ENCODE measurements around the gene DTNA. TPM values are rescaled to one million over a fixed set of nuclear protein-coding genes. Genes with fewer than 3 reads are reported as not detected.
A peak's percentile ranks its signal among the peaks of the same experiment; 100 is the strongest.

DTNA gene
- polyA plus RNA-seq, 1 donor from 2014 or later: 53.9 TPM

- TF ChIP-seq MXI1 (conservative IDR thresholded peaks at IDR 0.05; ENCODE audit: poor library complexity, severe bottlenecking): no peak
- TF ChIP-seq EP300 (conservative IDR thresholded peaks at IDR 0.05; ENCODE audit: poor library complexity, severe bottlenecking): no peak
- TF ChIP-seq REST (IDR thresholded peaks at IDR 0.05; ENCODE audit: borderline replicate concordance): no peak
- no peak for TF ChIP-seq SMC3 (conservative IDR thresholded peaks at IDR 0.05; ENCODE audit: poor library complexity)
- TF ChIP-seq CTCF (IDR thresholded peaks at IDR 0.05; ENCODE audit: poor library complexity, severe bottlenecking): no peak
- no peak for TF ChIP-seq RAD21 (conservative IDR thresholded peaks at IDR 0.05)
- TF ChIP-seq TAF1 (IDR thresholded peaks at IDR 0.05; ENCODE audit: low read depth): no peak
- TF ChIP-seq EZH2 (IDR thresholded peaks at IDR 0.05; ENCODE audit: borderline replicate concordance, insufficient read depth, low read length, poor library complexity, severe bottlenecking): no peak
- Histone ChIP-seq H3K4me3 (ENCODE audit: low read length) (no peak overlapping the region), H2AFZ (ENCODE audit: low read depth, low read length) (no peak overlapping the region), H3K9me3 (ENCODE audit: low read length) (no peaks in the 10 kb centered on the region), H3K27me3 (ENCODE audit: insufficient read depth, low read depth, low read length) (no peaks in the 10 kb centered on the region), H3K9ac (ENCODE audit: low read length) (no peak overlapping the region), H3K79me2 (replicated peaks; ENCODE audit: insufficient read depth, low read length) (no peaks in the 10 kb centered on the region), H4K20me1 (ENCODE audit: insufficient read depth) (no peaks in the 10 kb centered on the region), H3K27ac (ENCODE audit: low read length) (no peak overlapping the region), H3K9me2 (ENCODE audit: insufficient read depth, low read length) (no peaks in the 10 kb centered on the region), H3K4me2 (ENCODE audit: low read length) (no peak overlapping the region), H3F3A (ENCODE audit: insufficient read depth, low read length, poor library complexity, severe bottlenecking) (no peaks in the 10 kb centered on the region), H3K36me3 (ENCODE audit: insufficient read depth, low read length) (no peaks in the 10 kb centered on the region)
These were observed 98.3 kb downstream of the DTNA start for GRCh38 chr18:34808389-34808788.

- no peak for TF ChIP-seq POLR2AphosphoS5 (IDR thresholded peaks at IDR 0.05)
- TF ChIP-seq EP300 (conservative IDR thresholded peaks at IDR 0.05; ENCODE audit: poor library complexity, severe bottlenecking): no peak
- peak; percentile 20 for TF ChIP-seq CTCF (IDR thresholded peaks at IDR 0.05; ENCODE audit: poor library complexity, severe bottlenecking)
- TF ChIP-seq REST (IDR thresholded peaks at IDR 0.05; ENCODE audit: borderline replicate concordance): no peak
- H3K27ac ChIP-seq (ENCODE audit: low read length): no peak overlapping the region
- no peaks in the 10 kb centered on the region for H4K20me1 ChIP-seq (ENCODE audit: insufficient read depth)
- H3K9me3 ChIP-seq (ENCODE audit: low read length): no peaks in the 10 kb centered on the region
- no peak overlapping the region for H3K4me3 ChIP-seq (ENCODE audit: low read length)
- H3F3A ChIP-seq (ENCODE audit: insufficient read depth, low read length, poor library complexity, severe bottlenecking): no peaks in the 10 kb centered on the region
- no peaks in the 10 kb centered on the region for H3K27me3 ChIP-seq (ENCODE audit: insufficient read depth, low read depth, low read length)
- H3K36me3 ChIP-seq (ENCODE audit: insufficient read depth, low read length): no peaks in the 10 kb centered on the region
- no peak overlapping the region for H3K9ac ChIP-seq (ENCODE audit: low read length)
- no peak overlapping the region for H2AFZ ChIP-seq (ENCODE audit: low read depth, low read length)
- no peaks in the 10 kb centered on the region for H3K79me2 ChIP-seq (replicated peaks; ENCODE audit: insufficient read depth, low read length)
- no peak overlapping the region for H3K4me2 ChIP-seq (ENCODE audit: low read length)
- H3K9me2 ChIP-seq (ENCODE audit: insufficient read depth, low read length): no peaks in the 10 kb centered on the region
These were observed 99.5 kb downstream of the DTNA start for GRCh38 chr18:34809451-34810072.
